Measurements from ENCODE around the gene KLF7. TPM values are rescaled to one million over a fixed set of nuclear protein-coding genes. Genes with fewer than 3 reads are reported as not detected.
A peak's percentile ranks its signal among the peaks of the same experiment; 100 is the strongest.

Gene KLF7
- total and polyA plus RNA-seq, 4 donors: 1.9 to 11.5 (median 4.5) TPM

GRCh38 chr2:207122651-207123334 is 43.0 kb downstream of the KLF7 start:
- H3K9ac ChIP-seq (ENCODE audit: low read depth in 1 of 2, low read length in 2 of 2): no peak overlapping the region
- H3K9me3 ChIP-seq (ENCODE audit: control insufficient read depth in 4 of 4, low read length in 3 of 4): no peaks in the 10 kb centered on the region
- WGBS: 95% methylated on average over 5 of the region's 5 CpGs
- no peak for DNase-seq (ENCODE audit: low spot score)
- H3K27me3 ChIP-seq (ENCODE audit: control insufficient read depth in 4 of 4, insufficient read depth in 4 of 4, low read length in 3 of 4): no peaks in the 10 kb centered on the region
- no peak overlapping the region for H3K27ac ChIP-seq (ENCODE audit: low read depth in 1 of 2, low read length in 2 of 2)
- no peaks in the 10 kb centered on the region for H3K4me1 ChIP-seq (ENCODE audit: control insufficient read depth in 4 of 4, insufficient read depth in 4 of 4, low read length in 3 of 4)
- peaks cover 0 to 7% (median 2%) of the 10 kb centered on the region in 4 donors for H3K36me3 ChIP-seq (ENCODE audit: control insufficient read depth in 4 of 4, insufficient read depth in 3 of 4, low read depth in 1 of 4, low read length in 3 of 4)
- H3K4me3 ChIP-seq (ENCODE audit: low read depth in 1 of 3, low read length in 3 of 3): no peak overlapping the region
- TF ChIP-seq EGR1 (IDR thresholded peaks at IDR 0.05; ENCODE audit: low read depth in 2 of 2) (no peak), GABPA (IDR thresholded peaks at IDR 0.05 in 1 of 2, conservative IDR thresholded peaks at IDR 0.05 in 1 of 2) (no peak), SP1 (IDR thresholded peaks at IDR 0.05) (no peak), RXRA (IDR thresholded peaks at IDR 0.05) (no peak), HNF4G (IDR thresholded peaks at IDR 0.05) (no peak), ZBTB33 (IDR thresholded peaks at IDR 0.05) (no peak), YY1 (IDR thresholded peaks at IDR 0.05) (no peak)

- peak; percentile 69 to 81 for TF ChIP-seq JUND (IDR thresholded peaks at IDR 0.05)
- no peak for TF ChIP-seq RAD21 (IDR thresholded peaks at IDR 0.05)
- no peak for TF ChIP-seq REST (IDR thresholded peaks at IDR 0.05)
- TF ChIP-seq TAF1 (conservative IDR thresholded peaks at IDR 0.05): no peak
- no peak overlapping the region for H3K9ac ChIP-seq (ENCODE audit: low read depth in 1 of 2, low read length in 2 of 2)
- H3K36me3 ChIP-seq (ENCODE audit: control insufficient read depth in 4 of 4, insufficient read depth in 3 of 4, low read depth in 1 of 4, low read length in 3 of 4): peaks cover 0 to 7% (median 2%) of the 10 kb centered on the region in 4 donors
- H3K27ac ChIP-seq (ENCODE audit: low read depth in 1 of 2, low read length in 2 of 2): no peak overlapping the region
- no peak overlapping the region for H3K4me3 ChIP-seq (ENCODE audit: low read depth in 1 of 3, low read length in 3 of 3)
- DNase-seq (ENCODE audit: low spot score): no peak
- no peaks in the 10 kb centered on the region for H3K4me1 ChIP-seq (ENCODE audit: control insufficient read depth in 4 of 4, insufficient read depth in 4 of 4, low read length in 3 of 4)
- no peaks in the 10 kb centered on the region for H3K9me3 ChIP-seq (ENCODE audit: control insufficient read depth in 4 of 4, low read length in 3 of 4)
- no peaks in the 10 kb centered on the region for H3K27me3 ChIP-seq (ENCODE audit: control insufficient read depth in 4 of 4, insufficient read depth in 4 of 4, low read length in 3 of 4)
- WGBS: 76% methylated on average over 1 of the region's 1 CpG
Observed at GRCh38 chr2:207121784-207122183, 44.0 kb downstream of the KLF7 start.

GRCh38 chr2:207119048-207119447 is 46.7 kb downstream of the KLF7 start:
- no peaks in the 10 kb centered on the region for H3K27me3 ChIP-seq (ENCODE audit: control insufficient read depth in 4 of 4, insufficient read depth in 4 of 4, low read length in 3 of 4)
- H3K4me3 ChIP-seq (ENCODE audit: low read depth in 1 of 3, low read length in 3 of 3): no peak overlapping the region
- 86% methylated on average over 4 of the region's 4 CpGs for WGBS
- DNase-seq (ENCODE audit: low spot score): no peak
- H3K4me1 ChIP-seq (ENCODE audit: control insufficient read depth in 4 of 4, insufficient read depth in 4 of 4, low read length in 3 of 4): no peaks in the 10 kb centered on the region
- H3K36me3 ChIP-seq (ENCODE audit: control insufficient read depth in 4 of 4, insufficient read depth in 3 of 4, low read depth in 1 of 4, low read length in 3 of 4): peaks cover 0 to 7% (median 2%) of the 10 kb centered on the region in 4 donors
- H3K9ac ChIP-seq (ENCODE audit: low read depth in 1 of 2, low read length in 2 of 2): no peak overlapping the region
- H3K9me3 ChIP-seq (ENCODE audit: control insufficient read depth in 4 of 4, low read length in 3 of 4): no peaks in the 10 kb centered on the region
- no peak overlapping the region for H3K27ac ChIP-seq (ENCODE audit: low read depth in 1 of 2, low read length in 2 of 2)
- TF ChIP-seq MAX (IDR thresholded peaks at IDR 0.05): no peak
- no peak for TF ChIP-seq HNF4A (conservative IDR thresholded peaks at IDR 0.05)
- TF ChIP-seq RXRA (IDR thresholded peaks at IDR 0.05): no peak
- TF ChIP-seq SP1 (IDR thresholded peaks at IDR 0.05): no peak
- TF ChIP-seq GABPA (IDR thresholded peaks at IDR 0.05 in 1 of 2, conservative IDR thresholded peaks at IDR 0.05 in 1 of 2): no peak
- TF ChIP-seq REST (IDR thresholded peaks at IDR 0.05): no peak
- no peak for TF ChIP-seq NR2F2 (IDR thresholded peaks at IDR 0.05)

All from liver (tissue), 9 donors.